IgD-negative memory B cell (primary cell): ENCODE measurements around the gene TMEM87A. TPM values are rescaled to one million over a fixed set of nuclear protein-coding genes. Genes with fewer than 3 reads are reported as not detected.
A peak's percentile ranks its signal among the peaks of the same experiment; 100 is the strongest.

ENCODE experiments used
- H3K27ac Mint-ChIP-seq, 3 donors: one replicate each; pipeline ENCODE4 v1.8.0; 2020 to 2022; ENCODE audit warnings: mild to moderate bottlenecking in 3 of 3, mixed read lengths in 3 of 3, moderate library complexity in 1 of 3
- H3K27me3 Mint-ChIP-seq: one replicate; pipeline ENCODE4 v1.8.0; 2021; ENCODE audit warnings: mixed read lengths
- H3K36me3 Mint-ChIP-seq: one replicate; pipeline ENCODE4 v1.8.0; 2020; ENCODE audit warnings: mild to moderate bottlenecking, mixed read lengths
- H3K4me1 Mint-ChIP-seq, 3 donors: one replicate each; pipeline ENCODE4 v1.8.0; 2020 to 2022; ENCODE audit warnings: mixed read lengths in 3 of 3, mild to moderate bottlenecking in 1 of 3
- H3K4me3 Mint-ChIP-seq, 4 donors: one replicate each; pipeline ENCODE4 v1.8.0; 2020 to 2022; ENCODE audit warnings: mild to moderate bottlenecking in 4 of 4, mixed read lengths in 4 of 4, moderate library complexity in 3 of 4
- H3K9me3 Mint-ChIP-seq, 3 donors: one replicate each; pipeline ENCODE4 v1.8.0; 2020 to 2021; ENCODE audit warnings: mixed read lengths in 3 of 3, mild to moderate bottlenecking in 1 of 3
- polyA plus RNA-seq: library from polyadenylated mRNA; unstranded; fragments of 300-500 nt; fragmentation: Illumina TruSeq; gene quantifications from one replicate; pipeline ENCODE4 v1.2.3, GENCODE V29; 2021

TMEM87A gene
- polyA plus RNA-seq, 1 donor from 2014 or later = 39.2 TPM

- H3K36me3 Mint-ChIP-seq = peaks cover 12% of the 10 kb centered on the region
- H3K9me3 Mint-ChIP-seq = no peaks in the 10 kb centered on the region
- H3K4me3 Mint-ChIP-seq = no peak overlapping the region
- peaks cover 8 to 12% (median 9%) of the 10 kb centered on the region in 3 donors for H3K4me1 Mint-ChIP-seq
- no peaks in the 10 kb centered on the region for H3K27me3 Mint-ChIP-seq
- H3K27ac Mint-ChIP-seq = no peak overlapping the region
Observed at GRCh38 chr15:42175671-42176070, 97.6 kb downstream of the TMEM87A start.

- Mint-ChIP-seq H3K36me3 (peaks cover 12% of the 10 kb centered on the region), H3K27me3 (no peaks in the 10 kb centered on the region), H3K9me3 (no peaks in the 10 kb centered on the region), H3K4me3 (no peak overlapping the region), H3K27ac (peak overlapping the region in 1 of 3 donors; percentile 21), H3K4me1 (peaks cover 8 to 14% (median 9%) of the 10 kb centered on the region in 3 donors)
Observed at GRCh38 chr15:42172475-42172874, 100.8 kb downstream of the TMEM87A start.

GRCh38 chr15:42171795-42172194 is 101.4 kb downstream of the TMEM87A start:
- peaks cover 12% of the 10 kb centered on the region for H3K36me3 Mint-ChIP-seq
- no peak overlapping the region for H3K4me3 Mint-ChIP-seq
- peak overlapping the region in 2 of 3 donors; percentile 37 to 83 for H3K27ac Mint-ChIP-seq
- H3K27me3 Mint-ChIP-seq = no peaks in the 10 kb centered on the region
- no peaks in the 10 kb centered on the region for H3K9me3 Mint-ChIP-seq
- H3K4me1 Mint-ChIP-seq = peaks cover 8 to 14% (median 9%) of the 10 kb centered on the region in 3 donors

GRCh38 chr15:42171122-42171521 is 102.1 kb downstream of the TMEM87A start:
- Mint-ChIP-seq H3K27ac (peak overlapping the region in 1 of 3 donors; percentile 37), H3K36me3 (peaks cover 12% of the 10 kb centered on the region), H3K4me3 (peak overlapping the region in 2 of 4 donors; percentile 13 to 27), H3K27me3 (no peaks in the 10 kb centered on the region), H3K9me3 (no peaks in the 10 kb centered on the region), H3K4me1 (peaks cover 8 to 14% (median 9%) of the 10 kb centered on the region in 3 donors)

- peak overlapping the region in 2 of 3 donors; percentile 21 to 34 for H3K27ac Mint-ChIP-seq
- H3K27me3 Mint-ChIP-seq = no peaks in the 10 kb centered on the region
- H3K9me3 Mint-ChIP-seq = no peaks in the 10 kb centered on the region
- peaks cover 3 to 6% (median 3%) of the 10 kb centered on the region in 3 donors for H3K4me1 Mint-ChIP-seq
- H3K36me3 Mint-ChIP-seq = peaks cover under 1% of the 10 kb centered on the region
- H3K4me3 Mint-ChIP-seq = peak overlapping the region in 1 of 4 donors; percentile 8
Observed at GRCh38 chr15:42166225-42166940, 106.8 kb downstream of the TMEM87A start.

- H3K27me3 Mint-ChIP-seq = no peaks in the 10 kb centered on the region
- H3K36me3 Mint-ChIP-seq = no peaks in the 10 kb centered on the region
- H3K4me3 Mint-ChIP-seq = no peak overlapping the region
- H3K27ac Mint-ChIP-seq = no peak overlapping the region
- H3K4me1 Mint-ChIP-seq = no peaks in the 10 kb centered on the region
- no peaks in the 10 kb centered on the region for H3K9me3 Mint-ChIP-seq
Observed at GRCh38 chr15:42165106-42165505, 108.1 kb downstream of the TMEM87A start.

- Mint-ChIP-seq H3K4me1 (no peaks in the 10 kb centered on the region), H3K9me3 (no peaks in the 10 kb centered on the region), H3K27me3 (no peaks in the 10 kb centered on the region), H3K4me3 (no peak overlapping the region), H3K27ac (peak overlapping the region in 1 of 3 donors; percentile 14), H3K36me3 (no peaks in the 10 kb centered on the region)
Observed at GRCh38 chr15:42163947-42164550, 109.2 kb downstream of the TMEM87A start.

GRCh38 chr15:42163291-42163690 is 109.9 kb downstream of the TMEM87A start:
- no peak overlapping the region for H3K4me3 Mint-ChIP-seq
- no peaks in the 10 kb centered on the region for H3K27me3 Mint-ChIP-seq
- no peak overlapping the region for H3K27ac Mint-ChIP-seq
- no peaks in the 10 kb centered on the region for H3K36me3 Mint-ChIP-seq
- H3K4me1 Mint-ChIP-seq = no peaks in the 10 kb centered on the region
- no peaks in the 10 kb centered on the region for H3K9me3 Mint-ChIP-seq

Other genes starting within 250 kb of the TMEM87A start
- not detected for gene PLA2G4D, start 178.9 kb downstream of the TMEM87A start, polyA plus RNA-seq
- not detected for gene PLA2G4F, start 116.8 kb downstream of the TMEM87A start, polyA plus RNA-seq
- gene VPS39, start 65.1 kb downstream of the TMEM87A start, polyA plus RNA-seq = 27.5 TPM
- gene GANC, start 232 bp downstream of the TMEM87A start, polyA plus RNA-seq = 48.0 TPM
- gene CAPN3, start 86.1 kb upstream of the TMEM87A start, polyA plus RNA-seq = 1.3 TPM
- 66.5 TPM for gene ZNF106, start 217.7 kb upstream of the TMEM87A start, polyA plus RNA-seq
- gene SNAP23, start 222.2 kb upstream of the TMEM87A start, polyA plus RNA-seq = 113 TPM